Erythroblast (primary cell): ENCODE data around the gene ACTN4.

Experiments
- GATA1 ChIP-seq: IDR thresholded peaks from 2 replicates; pipeline ENCODE4 v1.6.1; 2011; ENCODE audit warnings: low read depth, mild to moderate bottlenecking, control low read depth, low read length, moderate library complexity
- POLR2A ChIP-seq: IDR thresholded peaks from 2 replicates; pipeline ENCODE4 v1.6.1; 2011; ENCODE audit warnings: mild to moderate bottlenecking, low read length

DNA sequence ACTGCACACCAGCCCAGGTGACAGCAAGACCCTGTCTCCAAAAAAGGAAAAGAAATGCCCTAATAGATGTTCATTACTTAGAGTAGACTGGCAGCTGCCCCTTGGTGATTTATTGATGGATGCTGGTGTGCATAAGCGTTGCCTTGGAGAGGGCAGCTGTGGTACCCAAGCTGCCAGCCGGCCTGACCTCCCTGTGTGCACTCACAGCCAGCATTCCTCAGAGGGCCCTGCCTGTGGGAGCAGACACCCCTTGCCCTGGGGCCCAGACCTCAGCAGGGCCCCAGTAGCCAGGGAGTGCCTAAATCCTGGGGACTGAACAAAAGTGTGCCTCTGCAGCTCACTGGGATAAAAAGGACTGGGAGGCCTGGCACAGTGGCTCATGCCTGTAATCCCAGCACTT, 7.8 kb upstream of the ACTN4 start:
- TF ChIP-seq POLR2A: no peak
- no peak for TF ChIP-seq GATA1
